ENCODE measurements around the gene GABBR2.

The GABBR2 gene

GRCh38 chr9:98241357-98242300 lies 467.1 kb downstream of the GABBR2 start:
- DNase-seq, result no peak

- no peak for DNase-seq
These were observed 468.3 kb downstream of the GABBR2 start for GRCh38 chr9:98240475-98240874.

All from NCI-H446 (cell line).